Suprapubic skin (tissue), 4 donors: ENCODE data around the gene ZSWIM6. TPM values are rescaled to one million over a fixed set of nuclear protein-coding genes. Genes with fewer than 3 reads are reported as not detected.

Experiments used
- DNase-seq, 2 donors: peaks; one replicate each; pipeline ENCODE4 v3.0.0-alpha.2; 2019; ENCODE audit warnings: low spot score in 2 of 2
- H3K27ac ChIP-seq: fragments of 200-600 bp; sonication (generic); one replicate; pipeline ENCODE4 v1.5.1; 2019
- H3K27me3 ChIP-seq: fragments of 200-600 bp; sonication (generic); one replicate; pipeline ENCODE4 v1.5.1; 2019
- H3K36me3 ChIP-seq: fragments of 200-600 bp; sonication (generic); one replicate; pipeline ENCODE4 v1.5.1; 2019
- H3K4me1 ChIP-seq: fragments of 200-600 bp; sonication (generic); one replicate; pipeline ENCODE4 v1.5.1; 2019
- H3K4me3 ChIP-seq: fragments of 200-600 bp; sonication (generic); one replicate; pipeline ENCODE4 v1.5.1; 2019; ENCODE audit warnings: mild to moderate bottlenecking
- H3K9me3 ChIP-seq: fragments of 200-600 bp; sonication (generic); one replicate; pipeline ENCODE4 v1.5.1; 2019
- CTCF ChIP-seq, 2 donors: fragments of 200-600 bp in 1 of 2; fragments of 450-650 bp in 1 of 2; sonication (generic) in 1 of 2; IDR thresholded peaks; one replicate each; pipeline ENCODE4 v1.5.1; 2016 to 2019; ENCODE audit warnings: antibody characterized with exemption in 2 of 2, mild to moderate bottlenecking in 1 of 2, moderate library complexity in 1 of 2
- EP300 ChIP-seq: sonication (generic); formaldehyde crosslinking; IDR thresholded peaks from one replicate; pipeline ENCODE4 v1.6.1; 2017; ENCODE audit warnings: antibody characterized with exemption
- POLR2A ChIP-seq, 2 donors: fragments of 450-650 bp; IDR thresholded peaks; one replicate each; pipeline ENCODE4 v1.6.1; 2017; ENCODE audit warnings: antibody characterized with exemption in 2 of 2, mild to moderate bottlenecking in 2 of 2, moderate library complexity in 2 of 2
- POLR2AphosphoS5 ChIP-seq, 3 donors: sonication (generic); formaldehyde crosslinking; IDR thresholded peaks; one replicate each; pipeline ENCODE4 v1.6.1; 2017; ENCODE audit warnings: antibody characterized with exemption in 3 of 3
- WGBS: methylation state at CpG from one replicate; pipeline ENCODE4 v1.1.5; 2018; 5-methylcytosine and 5-hydroxymethylcytosine counted together
- total RNA-seq, 4 donors: library from RNA; depleted of rRNA; stranded (reverse); fragments of >200 nt; gene quantifications; one replicate each; pipeline ENCODE4 v1.1.0, GENCODE V29; 2016

Gene ZSWIM6
- total RNA-seq, 4 donors from 2014 or later: 7.3 to 12.2 (median 8.2) TPM

- Histone ChIP-seq H3K9me3 (no peaks in the 10 kb centered on the region), H3K4me3 (no peak overlapping the region), H3K36me3 (no peaks in the 10 kb centered on the region), H3K4me1 (no peaks in the 10 kb centered on the region), H3K27ac (no peak overlapping the region), H3K27me3 (no peaks in the 10 kb centered on the region)
- no peak for DNase-seq
- TF ChIP-seq POLR2A (IDR thresholded peaks at IDR 0.05) (no peak), CTCF (IDR thresholded peaks at IDR 0.05) (no peak), EP300 (no peak)
These were observed 173.2 kb downstream of the ZSWIM6 start for GRCh38 chr5:61505281-61505680.

GRCh38 chr5:61507232-61507631 lies 175.2 kb downstream of the ZSWIM6 start:
- H3K9me3 ChIP-seq: no peaks in the 10 kb centered on the region
- DNase-seq: no peak

GRCh38 chr5:61516946-61517345 lies 184.9 kb downstream of the ZSWIM6 start:
- DNase-seq: no peak
- 97% methylated on average over 2 of the region's 2 CpGs for WGBS

More at GRCh38 chr5:61507232-61507631, 175.2 kb downstream of the ZSWIM6 start:
- Histone ChIP-seq H3K27ac (no peak overlapping the region), H3K36me3 (no peaks in the 10 kb centered on the region), H3K4me3 (no peak overlapping the region), H3K4me1 (no peaks in the 10 kb centered on the region), H3K27me3 (no peaks in the 10 kb centered on the region)
- TF ChIP-seq CTCF (IDR thresholded peaks at IDR 0.05) (no peak), POLR2A (IDR thresholded peaks at IDR 0.05) (no peak), EP300 (no peak), POLR2AphosphoS5 (IDR thresholded peaks at IDR 0.05) (no peak)

GRCh38 chr5:61519728-61520277 lies 187.7 kb downstream of the ZSWIM6 start:
- no peak overlapping the region for H3K27ac ChIP-seq
- no peak for TF ChIP-seq POLR2A (IDR thresholded peaks at IDR 0.05)
- TF ChIP-seq POLR2AphosphoS5 (IDR thresholded peaks at IDR 0.05): no peak
- no peak for TF ChIP-seq EP300
- no peak for TF ChIP-seq CTCF (IDR thresholded peaks at IDR 0.05)
- no peaks in the 10 kb centered on the region for H3K36me3 ChIP-seq
- no peak overlapping the region for H3K4me3 ChIP-seq
- H3K27me3 ChIP-seq: no peaks in the 10 kb centered on the region
- H3K4me1 ChIP-seq: no peaks in the 10 kb centered on the region
- DNase-seq: no peak
- WGBS: 87% methylated on average over 7 of the region's 7 CpGs
- no peaks in the 10 kb centered on the region for H3K9me3 ChIP-seq

More at GRCh38 chr5:61516946-61517345, 184.9 kb downstream of the ZSWIM6 start:
- no peak overlapping the region for H3K4me3 ChIP-seq
- no peaks in the 10 kb centered on the region for H3K36me3 ChIP-seq
- H3K27ac ChIP-seq: no peak overlapping the region
- TF ChIP-seq EP300 (no peak), CTCF (IDR thresholded peaks at IDR 0.05) (no peak), POLR2AphosphoS5 (IDR thresholded peaks at IDR 0.05) (no peak), POLR2A (IDR thresholded peaks at IDR 0.05) (no peak)
- H3K4me1 ChIP-seq: no peaks in the 10 kb centered on the region
- no peaks in the 10 kb centered on the region for H3K9me3 ChIP-seq
- H3K27me3 ChIP-seq: no peaks in the 10 kb centered on the region

GRCh38 chr5:61523073-61523472 lies 191.0 kb downstream of the ZSWIM6 start:
- WGBS: 93% methylated on average over 2 of the region's 2 CpGs
- Histone ChIP-seq H3K27ac (no peak overlapping the region), H3K36me3 (no peaks in the 10 kb centered on the region), H3K27me3 (no peaks in the 10 kb centered on the region), H3K4me3 (no peak overlapping the region), H3K9me3 (no peaks in the 10 kb centered on the region), H3K4me1 (no peaks in the 10 kb centered on the region)
- TF ChIP-seq CTCF (IDR thresholded peaks at IDR 0.05): no peak
- no peak for TF ChIP-seq POLR2A (IDR thresholded peaks at IDR 0.05)
- TF ChIP-seq EP300: no peak
- no peak for TF ChIP-seq POLR2AphosphoS5 (IDR thresholded peaks at IDR 0.05)
- no peak for DNase-seq
